Lower leg skin (tissue), 4 donors: ENCODE data around the gene SMAGP. TPM values are rescaled to one million over a fixed set of nuclear protein-coding genes. Genes with fewer than 3 reads are reported as not detected.
"Not testable (repeated sequence)": the region's sequence is repeated elsewhere in the genome, so short reads cannot be mapped to it uniquely, and the experiment has no call there.

Experiments
- DNase-seq, 2 donors: peaks; one replicate each; pipeline ENCODE4 v3.0.0-alpha.2; 2019; ENCODE audit warnings: low spot score in 2 of 2
- H3K4me3 ChIP-seq: fragments of 200-600 bp; sonication (generic); 2 replicates; pipeline ENCODE4 v1.5.1; 2017; ENCODE audit warnings: mild to moderate bottlenecking, low read depth; ENCODE audit not compliant: poor library complexity, severe bottlenecking
- POLR2A ChIP-seq, 2 donors: fragments of 450-650 bp; IDR thresholded peaks; one replicate each; pipeline ENCODE4 v1.6.1; 2016 to 2017; ENCODE audit warnings: antibody characterized with exemption in 2 of 2, mild to moderate bottlenecking in 1 of 2, moderate library complexity in 1 of 2
- WGBS, 2 donors: methylation state at CpG; one replicate each; pipeline ENCODE4 v1.1.5; 2018; 5-methylcytosine and 5-hydroxymethylcytosine counted together
- intact Hi-C: fragments of 100-400 bp; cut with DNase I; formaldehyde crosslinking; loops from one replicate; pipeline ENCODE4 v1.15.0; 2023; ENCODE audit warnings: low total_unique reads
- total RNA-seq, 4 donors: library from RNA; depleted of rRNA; stranded (reverse); fragments of >200 nt; gene quantifications; one replicate each; pipeline ENCODE4 v1.1.0, GENCODE V29; 2016
- TF ChIP-seq, protein P1 (sequence below), 3 donors: fragments of 450-650 bp; IDR thresholded peaks; one replicate each; pipeline ENCODE4 v1.5.1; 2016; ENCODE audit warnings: antibody characterized with exemption in 3 of 3, mild to moderate bottlenecking in 3 of 3, moderate library complexity in 2 of 3

The SMAGP gene
- total RNA-seq, 4 donors from 2014 or later = 30.0 to 57.2 (median 44.9) TPM

DNA sequence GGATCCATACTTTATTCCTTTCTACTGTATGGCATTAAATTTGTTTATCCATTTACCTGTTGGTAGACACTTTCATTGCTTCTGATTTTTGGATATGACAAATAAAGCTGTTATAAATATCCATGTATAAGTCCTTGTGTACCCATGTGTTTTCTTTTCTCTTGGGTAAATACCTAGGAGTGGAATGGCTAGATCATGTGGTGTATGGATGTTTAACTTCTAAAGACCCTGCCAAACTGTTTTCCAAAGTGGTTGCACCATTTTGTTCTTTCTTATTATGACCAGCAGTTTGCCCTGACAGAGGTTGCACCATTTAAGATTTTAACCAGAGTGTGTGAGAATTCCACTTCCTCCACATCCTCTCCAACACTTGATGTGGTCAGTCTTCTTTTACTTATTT lies 37.6 kb downstream of the SMAGP start:
- no peak overlapping the region for H3K4me3 ChIP-seq
- intact Hi-C loops = no loop called here
- TF ChIP-seq, protein P1, sequence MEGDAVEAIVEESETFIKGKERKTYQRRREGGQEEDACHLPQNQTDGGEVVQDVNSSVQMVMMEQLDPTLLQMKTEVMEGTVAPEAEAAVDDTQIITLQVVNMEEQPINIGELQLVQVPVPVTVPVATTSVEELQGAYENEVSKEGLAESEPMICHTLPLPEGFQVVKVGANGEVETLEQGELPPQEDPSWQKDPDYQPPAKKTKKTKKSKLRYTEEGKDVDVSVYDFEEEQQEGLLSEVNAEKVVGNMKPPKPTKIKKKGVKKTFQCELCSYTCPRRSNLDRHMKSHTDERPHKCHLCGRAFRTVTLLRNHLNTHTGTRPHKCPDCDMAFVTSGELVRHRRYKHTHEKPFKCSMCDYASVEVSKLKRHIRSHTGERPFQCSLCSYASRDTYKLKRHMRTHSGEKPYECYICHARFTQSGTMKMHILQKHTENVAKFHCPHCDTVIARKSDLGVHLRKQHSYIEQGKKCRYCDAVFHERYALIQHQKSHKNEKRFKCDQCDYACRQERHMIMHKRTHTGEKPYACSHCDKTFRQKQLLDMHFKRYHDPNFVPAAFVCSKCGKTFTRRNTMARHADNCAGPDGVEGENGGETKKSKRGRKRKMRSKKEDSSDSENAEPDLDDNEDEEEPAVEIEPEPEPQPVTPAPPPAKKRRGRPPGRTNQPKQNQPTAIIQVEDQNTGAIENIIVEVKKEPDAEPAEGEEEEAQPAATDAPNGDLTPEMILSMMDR (IDR thresholded peaks at IDR 0.05) = no peak
- TF ChIP-seq POLR2A (IDR thresholded peaks at IDR 0.05) = no peak
- no peak for DNase-seq

DNA sequence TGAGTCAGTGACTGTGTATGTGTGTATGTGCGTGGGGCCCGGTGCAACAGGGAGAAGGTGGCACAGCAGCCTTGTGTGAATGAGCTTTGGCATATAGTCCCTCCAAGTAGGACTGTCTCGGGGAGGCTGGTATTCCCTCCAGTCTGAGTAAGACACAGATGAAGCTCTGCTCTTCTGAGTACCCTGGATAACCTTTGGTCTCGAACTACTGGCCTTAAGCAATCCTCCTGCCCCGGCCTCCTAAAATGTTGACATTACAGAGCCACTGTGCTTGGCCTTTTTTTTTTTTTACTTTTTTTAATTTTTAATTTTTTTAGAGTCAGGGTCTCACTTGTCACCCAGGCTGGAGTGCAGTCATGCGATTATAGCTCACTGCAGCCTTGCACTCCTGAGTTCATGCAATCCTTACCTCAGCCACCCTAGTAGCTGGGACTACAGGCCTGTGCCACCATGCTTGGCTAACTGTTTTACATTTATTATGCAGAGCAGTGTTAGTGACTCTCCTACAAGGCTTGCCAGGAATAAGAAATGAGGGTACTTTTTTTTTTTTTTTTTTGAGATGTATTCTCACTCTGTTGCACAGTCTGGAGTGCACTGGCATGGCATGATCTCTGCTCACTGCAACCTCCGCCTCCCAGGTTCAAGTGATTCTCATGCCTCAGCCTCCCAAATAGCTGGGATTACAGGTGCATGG lies 41.0 kb downstream of the SMAGP start:
- intact Hi-C loops = no loop called here
- DNase-seq = no peak
- TF ChIP-seq, protein P1 (IDR thresholded peaks at IDR 0.05) = no peak
- no peak for TF ChIP-seq POLR2A (IDR thresholded peaks at IDR 0.05)
- 94 to 95% methylated on average over 7 of the region's 7 CpGs for WGBS, 2 donors
- H3K4me3 ChIP-seq = no peak overlapping the region

GRCh38 chr12:51227962-51228361 lies 42.3 kb downstream of the SMAGP start:
- 91 to 93% methylated on average over 1 of the region's 1 CpG for WGBS, 2 donors

GRCh38 chr12:51227112-51227511 lies 43.1 kb downstream of the SMAGP start:
- intact Hi-C loops, H3K4me3 ChIP-seq, DNase-seq: not testable (repeated sequence)
- WGBS, 2 donors = 87 to 88% methylated on average over 5 of the region's 5 CpGs

More at GRCh38 chr12:51227962-51228361, 42.3 kb downstream of the SMAGP start:
- TF ChIP-seq POLR2A (IDR thresholded peaks at IDR 0.05) = no peak
- TF ChIP-seq, protein P1 (IDR thresholded peaks at IDR 0.05) = no peak
- no peak overlapping the region for H3K4me3 ChIP-seq
- intact Hi-C loops = no loop called here
- no peak for DNase-seq

DNA sequence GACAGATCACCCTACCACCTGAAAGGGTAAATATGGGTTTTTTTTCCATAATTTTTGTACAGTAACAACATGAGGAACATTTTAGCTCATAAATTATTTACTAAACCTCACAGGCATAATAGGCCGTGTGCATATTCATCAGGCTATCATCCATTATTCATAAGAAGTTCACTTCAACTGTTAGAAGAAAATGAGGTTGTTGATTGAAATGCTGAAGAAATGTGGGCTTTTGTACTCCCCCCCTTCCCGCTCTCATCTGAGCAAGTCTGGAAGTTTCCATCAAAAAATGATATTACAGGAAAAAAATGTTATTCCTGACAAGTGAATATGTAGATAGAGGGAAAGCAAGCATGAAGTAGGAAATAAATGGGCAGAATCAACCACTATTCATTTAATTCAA lies 44.4 kb downstream of the SMAGP start:
- no peak overlapping the region for H3K4me3 ChIP-seq
- DNase-seq = no peak
- WGBS, 2 donors = 88 to 95% methylated on average over 2 of the region's 2 CpGs
- intact Hi-C loops = no loop called here
- TF ChIP-seq, protein P1 (IDR thresholded peaks at IDR 0.05) = no peak
- TF ChIP-seq POLR2A (IDR thresholded peaks at IDR 0.05) = no peak

GRCh38 chr12:51225234-51225633 lies 45.0 kb downstream of the SMAGP start:
- TF ChIP-seq, protein P1 (IDR thresholded peaks at IDR 0.05) = no peak
- no peak for TF ChIP-seq POLR2A (IDR thresholded peaks at IDR 0.05)
- H3K4me3 ChIP-seq = no peak overlapping the region
- intact Hi-C loops = no loop called here
- 89 to 92% methylated on average over 4 of the region's 4 CpGs for WGBS, 2 donors
- no peak for DNase-seq
